ENCODE data around the gene CASP8AP2.
"Not testable (repeated sequence)": the region's sequence is repeated elsewhere in the genome, so short reads cannot be mapped to it uniquely, and the experiment has no call there.

The CASP8AP2 gene

DNA sequence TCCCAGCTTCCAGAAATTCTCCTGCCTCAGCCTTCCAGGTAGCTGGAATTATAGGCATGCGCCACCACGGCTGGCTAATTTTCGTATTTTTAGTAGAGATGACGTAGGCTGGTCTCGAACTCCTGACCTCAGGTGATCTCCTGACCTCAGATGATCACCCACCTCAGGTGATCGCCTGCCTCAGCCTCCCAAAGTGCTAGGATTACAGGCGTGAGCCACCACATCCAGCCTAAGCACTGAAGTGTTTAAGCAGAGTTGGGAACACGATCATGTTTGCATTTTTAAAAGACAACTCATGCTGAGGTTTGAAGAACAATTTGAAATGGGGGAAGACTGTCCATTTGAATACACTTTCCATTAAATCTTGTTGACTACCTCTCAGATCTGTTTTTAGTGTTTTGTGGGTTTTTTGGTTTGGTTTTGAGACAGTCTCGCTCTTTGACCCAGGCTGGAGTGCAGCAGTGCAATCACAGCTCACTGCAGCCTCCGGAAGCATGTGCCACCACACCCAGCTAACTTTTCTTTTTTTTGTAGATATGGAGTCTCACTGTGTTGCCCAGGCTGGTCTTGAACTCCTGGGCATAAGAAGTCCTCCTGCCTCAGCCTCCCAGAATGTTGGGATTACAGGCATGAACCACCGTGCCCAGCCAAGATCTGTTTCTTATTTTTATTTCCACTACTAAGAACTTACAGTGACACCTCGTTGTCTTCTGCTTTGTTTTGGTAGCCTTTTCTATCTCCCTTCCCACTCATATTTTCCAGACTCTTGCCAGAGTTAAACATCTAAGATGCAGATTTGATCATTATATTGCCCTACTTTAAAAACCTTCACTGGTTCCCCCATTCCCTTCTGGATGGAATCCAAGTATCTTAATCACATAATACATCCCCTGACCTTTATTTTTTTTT lies 5.5 kb downstream of the CASP8AP2 start:
- peaks cover 41% of the 10 kb centered on the region for H3K36me3 ChIP-seq (ENCODE audit: insufficient read depth, low read length)
- no peak overlapping the region for H3K4me3 ChIP-seq (ENCODE audit: low read length)
- H3K4me1 ChIP-seq (ENCODE audit: insufficient read depth, low read length), result peaks cover 8% of the 10 kb centered on the region
- H3K9me3 ChIP-seq (ENCODE audit: low read length), result no peaks in the 10 kb centered on the region
- no peak overlapping the region for H2AFZ ChIP-seq (ENCODE audit: low read depth, low read length)
- no peaks in the 10 kb centered on the region for H3K27me3 ChIP-seq (ENCODE audit: insufficient read depth, low read length)

DNA sequence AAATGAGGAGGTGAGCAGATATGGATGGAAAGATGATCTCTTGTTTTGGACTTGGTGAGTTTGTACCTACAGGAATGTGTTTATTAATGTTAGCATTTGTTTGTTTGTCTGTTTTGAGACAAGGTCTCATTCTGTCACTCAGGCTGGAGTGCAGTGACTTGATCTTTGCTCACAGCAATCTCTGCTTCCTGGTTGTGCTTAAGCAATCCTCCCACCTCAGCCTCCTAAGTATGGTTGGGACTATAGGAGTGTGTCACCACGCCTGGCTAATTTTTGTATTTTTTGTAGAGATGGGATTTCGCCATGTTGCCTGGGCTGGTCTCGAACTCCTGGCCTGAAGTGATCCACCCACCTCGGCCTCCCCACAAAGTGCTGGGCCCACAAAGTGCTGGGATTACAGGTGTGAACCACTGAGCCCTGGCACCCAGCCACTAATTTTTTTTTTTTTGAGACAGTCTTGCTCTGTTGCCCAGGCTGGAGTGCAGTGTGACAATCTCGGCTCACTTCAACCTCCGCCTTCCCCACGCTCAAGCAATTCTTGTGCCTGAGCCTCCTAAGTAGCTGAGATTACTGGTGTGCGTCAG lies 7.1 kb downstream of the CASP8AP2 start:
- H3K36me3 ChIP-seq (ENCODE audit: insufficient read depth, low read length), result peaks cover 35% of the 10 kb centered on the region
- no peaks in the 10 kb centered on the region for H3K4me1 ChIP-seq (ENCODE audit: insufficient read depth, low read length)
- H3K9me3 ChIP-seq (ENCODE audit: low read length), result no peaks in the 10 kb centered on the region
- no peak overlapping the region for H3K4me3 ChIP-seq (ENCODE audit: low read length)
- H3K27me3 ChIP-seq (ENCODE audit: insufficient read depth, low read length), result no peaks in the 10 kb centered on the region
- no peak overlapping the region for H2AFZ ChIP-seq (ENCODE audit: low read depth, low read length)

DNA sequence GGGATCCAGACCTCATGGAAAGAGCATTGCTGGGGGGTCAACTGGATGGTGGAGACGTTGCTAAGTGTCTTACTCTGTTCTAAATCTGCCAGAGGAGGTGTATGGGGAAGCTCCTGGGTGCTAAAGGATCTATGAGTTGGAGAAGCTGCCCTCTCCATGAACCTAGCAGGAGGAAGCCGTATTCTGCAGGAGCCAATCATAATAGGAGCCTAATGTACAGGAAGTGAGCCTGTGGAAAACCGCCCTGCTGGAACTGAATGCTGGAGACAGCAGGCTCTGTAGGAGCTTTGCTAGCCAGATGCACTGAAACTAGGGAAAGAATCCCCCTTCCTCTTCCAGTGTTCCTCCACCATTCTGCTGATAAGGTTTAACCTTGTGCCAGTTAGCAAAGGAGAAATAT lies 10.9 kb downstream of the CASP8AP2 start:
- peaks cover 15% of the 10 kb centered on the region for H3K36me3 ChIP-seq (ENCODE audit: insufficient read depth, low read length)
- H3K9me3 ChIP-seq (ENCODE audit: low read length), result no peaks in the 10 kb centered on the region
- H3K4me3 ChIP-seq (ENCODE audit: low read length), result no peak overlapping the region
- H3K27me3 ChIP-seq (ENCODE audit: insufficient read depth, low read length), result no peaks in the 10 kb centered on the region
- no peaks in the 10 kb centered on the region for H3K4me1 ChIP-seq (ENCODE audit: insufficient read depth, low read length)
- no peak overlapping the region for H2AFZ ChIP-seq (ENCODE audit: low read depth, low read length)

DNA sequence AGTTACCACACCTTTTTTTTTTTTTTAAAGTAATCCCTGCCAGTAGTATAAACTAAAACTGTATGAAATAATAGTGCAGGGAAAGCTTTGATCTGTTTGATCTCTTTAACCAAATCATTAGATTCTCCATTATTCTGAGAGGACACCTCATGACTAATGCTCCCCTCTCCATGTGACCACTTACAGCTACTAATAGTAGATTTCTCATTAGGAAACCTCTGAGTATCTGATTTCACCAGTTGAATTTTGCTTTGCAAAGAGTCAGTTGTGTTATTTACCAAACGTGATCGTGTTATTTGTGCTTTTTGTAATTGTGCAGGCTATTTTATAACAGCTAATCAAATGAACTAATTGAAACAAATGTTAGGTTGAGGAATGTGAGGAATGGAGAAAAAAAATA lies 12.5 kb downstream of the CASP8AP2 start:
- H3K9me3 ChIP-seq (ENCODE audit: low read length), result no peaks in the 10 kb centered on the region
- no peak overlapping the region for H2AFZ ChIP-seq (ENCODE audit: low read depth, low read length)
- H3K4me1 ChIP-seq (ENCODE audit: insufficient read depth, low read length), result no peaks in the 10 kb centered on the region
- H3K4me3 ChIP-seq (ENCODE audit: low read length), result no peak overlapping the region
- H3K27me3 ChIP-seq (ENCODE audit: insufficient read depth, low read length), result no peaks in the 10 kb centered on the region
- peaks cover 10% of the 10 kb centered on the region for H3K36me3 ChIP-seq (ENCODE audit: insufficient read depth, low read length)

DNA sequence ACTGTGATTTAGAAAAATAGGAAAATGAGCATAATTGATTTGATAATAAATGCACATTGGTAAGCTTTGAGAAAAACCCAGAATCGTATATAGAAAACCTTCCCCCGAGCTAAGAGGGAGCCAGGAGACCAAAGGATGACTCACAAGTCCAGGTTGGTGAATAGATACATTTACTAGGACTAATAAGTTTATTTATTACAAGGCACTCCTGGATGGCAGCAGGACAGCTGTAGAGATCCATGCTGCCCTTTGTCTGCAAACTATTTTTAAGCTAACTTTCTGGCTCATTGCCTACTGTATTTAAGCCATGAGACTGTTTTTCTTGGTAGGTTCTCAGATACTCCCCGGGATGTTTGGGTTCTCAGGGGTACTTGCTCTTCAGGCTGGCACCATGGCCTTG lies 13.4 kb downstream of the CASP8AP2 start:
- Histone ChIP-seq H2AFZ (ENCODE audit: low read depth, low read length) (no peak overlapping the region), H3K27me3 (ENCODE audit: insufficient read depth, low read length) (no peaks in the 10 kb centered on the region), H3K36me3 (ENCODE audit: insufficient read depth, low read length) (peaks cover 14% of the 10 kb centered on the region), H3K9me3 (ENCODE audit: low read length) (no peaks in the 10 kb centered on the region), H3K4me3 (ENCODE audit: low read length) (no peak overlapping the region), H3K4me1 (ENCODE audit: insufficient read depth, low read length) (no peaks in the 10 kb centered on the region)

DNA sequence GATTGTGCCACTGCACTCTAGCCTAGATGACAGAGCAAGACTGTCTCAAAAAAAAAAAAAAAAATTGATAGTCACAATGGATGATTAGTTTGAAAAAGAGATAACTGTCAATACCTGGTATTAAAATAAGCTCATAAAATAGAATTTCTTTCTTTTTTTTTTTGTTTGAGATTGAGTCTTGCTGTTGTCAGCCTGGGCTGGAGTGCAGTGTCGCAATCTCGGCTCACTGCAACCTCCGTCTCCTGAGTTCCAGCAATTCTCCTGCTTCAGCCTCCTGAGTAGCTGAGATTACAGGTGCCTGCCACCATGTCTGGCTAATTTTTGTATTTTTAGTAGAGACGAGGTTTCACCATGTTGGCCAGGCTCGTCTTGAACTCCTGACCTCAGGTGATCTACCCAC lies 17.8 kb downstream of the CASP8AP2 start:
- not testable (repeated sequence) for H2AFZ ChIP-seq (ENCODE audit: low read depth, low read length); H3K4me3 ChIP-seq (ENCODE audit: low read length); H3K9me3 ChIP-seq (ENCODE audit: low read length); H3K27me3 ChIP-seq (ENCODE audit: insufficient read depth, low read length); H3K4me1 ChIP-seq (ENCODE audit: insufficient read depth, low read length)
- H3K36me3 ChIP-seq (ENCODE audit: insufficient read depth, low read length), result peaks cover 29% of the 10 kb centered on the region

DNA sequence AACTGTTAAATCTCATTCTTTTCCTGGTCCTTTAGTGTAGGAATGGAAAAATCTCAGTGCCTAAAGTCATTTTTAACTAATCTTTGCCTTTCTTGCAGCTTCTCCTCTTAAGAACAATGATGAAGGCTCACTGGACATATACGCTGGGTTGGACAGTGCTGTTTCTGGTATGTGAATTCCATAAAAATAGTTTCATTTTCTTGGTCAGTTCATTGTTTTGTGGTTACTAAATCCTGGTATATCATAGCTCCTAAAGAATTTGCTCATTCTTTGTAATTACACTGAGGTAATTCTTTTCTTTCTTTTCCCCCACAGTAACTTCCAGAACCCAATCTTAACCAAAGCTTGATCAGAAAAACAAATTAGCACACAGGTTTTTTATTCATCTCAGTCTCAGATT lies 23.4 kb downstream of the CASP8AP2 start:
- Histone ChIP-seq H3K4me1 (ENCODE audit: insufficient read depth, low read length) (no peaks in the 10 kb centered on the region), H3K4me3 (ENCODE audit: low read length) (no peak overlapping the region), H3K9me3 (ENCODE audit: low read length) (no peaks in the 10 kb centered on the region), H3K27me3 (ENCODE audit: insufficient read depth, low read length) (no peaks in the 10 kb centered on the region), H2AFZ (ENCODE audit: low read depth, low read length) (no peak overlapping the region), H3K36me3 (ENCODE audit: insufficient read depth, low read length) (peaks cover 64% of the 10 kb centered on the region)

DNA sequence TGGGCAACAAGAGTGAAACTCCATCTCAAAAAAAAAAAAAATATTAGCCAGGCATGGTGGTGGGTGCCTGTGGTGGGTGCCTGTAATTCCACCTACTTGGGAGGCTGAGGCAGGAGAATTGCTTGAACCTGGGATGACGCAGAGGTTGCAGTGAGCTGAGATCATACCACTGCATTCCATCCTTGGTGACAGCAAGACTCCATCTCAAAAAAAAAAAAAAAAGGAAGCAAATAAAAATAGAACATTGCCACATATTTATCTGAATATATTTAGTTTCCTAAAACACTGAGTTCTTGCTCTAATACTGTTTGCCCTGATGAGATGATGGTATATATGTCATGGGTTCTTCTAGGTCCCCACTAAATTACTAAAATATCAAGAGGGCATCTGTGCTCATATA lies 28.4 kb downstream of the CASP8AP2 start:
- Histone ChIP-seq H3K36me3 (ENCODE audit: insufficient read depth, low read length) (peaks cover 78% of the 10 kb centered on the region), H3K4me3 (ENCODE audit: low read length) (no peak overlapping the region), H3K4me1 (ENCODE audit: insufficient read depth, low read length) (no peaks in the 10 kb centered on the region), H2AFZ (ENCODE audit: low read depth, low read length) (no peak overlapping the region), H3K27me3 (ENCODE audit: insufficient read depth, low read length) (no peaks in the 10 kb centered on the region), H3K9me3 (ENCODE audit: low read length) (peaks cover 5% of the 10 kb centered on the region)

DNA sequence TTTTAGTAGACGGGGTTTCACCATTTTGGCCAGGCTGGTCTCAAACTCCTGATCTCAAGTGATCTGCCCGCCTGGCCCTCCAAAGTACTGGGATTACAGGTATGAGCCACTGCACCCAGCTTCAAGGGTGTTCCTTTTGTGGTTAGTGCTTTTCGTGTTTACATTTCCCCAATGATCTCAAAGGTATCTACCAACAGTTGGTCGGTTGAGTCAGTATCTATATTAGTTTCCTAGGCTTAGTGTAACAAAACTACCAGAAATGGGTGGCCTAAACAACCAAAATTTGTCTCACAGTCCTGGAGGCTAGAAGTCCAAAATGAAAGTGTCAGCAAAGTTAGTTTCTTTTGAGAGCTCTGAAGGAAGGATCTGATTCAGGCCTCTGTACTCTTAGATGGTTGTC lies 30.1 kb downstream of the CASP8AP2 start:
- no peaks in the 10 kb centered on the region for H3K27me3 ChIP-seq (ENCODE audit: insufficient read depth, low read length)
- peaks cover 84% of the 10 kb centered on the region for H3K36me3 ChIP-seq (ENCODE audit: insufficient read depth, low read length)
- peaks cover 9% of the 10 kb centered on the region for H3K9me3 ChIP-seq (ENCODE audit: low read length)
- H3K4me1 ChIP-seq (ENCODE audit: insufficient read depth, low read length), result no peaks in the 10 kb centered on the region
- no peak overlapping the region for H2AFZ ChIP-seq (ENCODE audit: low read depth, low read length)
- no peak overlapping the region for H3K4me3 ChIP-seq (ENCODE audit: low read length)

DNA sequence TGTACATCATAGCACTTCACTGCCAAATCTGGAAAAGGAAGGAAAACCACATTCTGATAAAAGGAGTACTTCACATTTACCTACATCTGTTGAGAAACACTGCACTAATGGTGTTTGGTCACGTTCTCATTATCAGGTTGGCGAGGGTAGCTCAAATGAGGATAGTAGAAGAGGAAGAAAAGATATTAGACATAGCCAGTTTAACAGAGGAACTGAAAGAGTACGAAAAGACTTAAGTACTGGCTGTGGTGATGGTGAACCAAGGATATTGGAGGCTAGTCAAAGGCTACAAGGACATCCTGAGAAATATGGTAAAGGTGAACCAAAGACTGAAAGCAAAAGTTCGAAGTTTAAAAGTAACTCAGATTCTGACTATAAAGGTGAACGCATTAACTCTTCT lies 32.6 kb downstream of the CASP8AP2 start:
- no peaks in the 10 kb centered on the region for H3K4me1 ChIP-seq (ENCODE audit: insufficient read depth, low read length)
- H3K9me3 ChIP-seq (ENCODE audit: low read length), result peaks cover 9% of the 10 kb centered on the region
- H2AFZ ChIP-seq (ENCODE audit: low read depth, low read length), result no peak overlapping the region
- peaks cover 77% of the 10 kb centered on the region for H3K36me3 ChIP-seq (ENCODE audit: insufficient read depth, low read length)
- H3K27me3 ChIP-seq (ENCODE audit: insufficient read depth, low read length), result no peaks in the 10 kb centered on the region
- no peak overlapping the region for H3K4me3 ChIP-seq (ENCODE audit: low read length)

DNA sequence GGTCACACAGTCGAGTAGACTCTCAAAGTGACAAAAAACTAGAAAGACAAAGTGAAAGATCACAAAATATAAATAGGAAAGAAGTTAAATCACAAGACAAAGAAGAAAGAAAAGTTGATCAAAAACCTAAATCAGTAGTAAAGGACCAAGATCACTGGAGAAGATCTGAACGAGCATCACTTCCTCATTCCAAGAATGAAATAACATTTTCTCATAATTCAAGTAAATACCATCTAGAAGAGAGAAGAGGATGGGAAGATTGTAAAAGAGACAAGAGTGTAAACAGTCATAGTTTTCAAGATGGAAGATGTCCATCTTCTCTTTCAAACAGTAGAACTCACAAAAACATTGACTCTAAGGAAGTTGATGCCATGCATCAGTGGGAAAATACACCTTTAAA lies 33.0 kb downstream of the CASP8AP2 start:
- H3K9me3 ChIP-seq (ENCODE audit: low read length), result peaks cover 9% of the 10 kb centered on the region
- no peaks in the 10 kb centered on the region for H3K27me3 ChIP-seq (ENCODE audit: insufficient read depth, low read length)
- H2AFZ ChIP-seq (ENCODE audit: low read depth, low read length), result no peak overlapping the region
- H3K36me3 ChIP-seq (ENCODE audit: insufficient read depth, low read length), result peaks cover 79% of the 10 kb centered on the region
- H3K4me3 ChIP-seq (ENCODE audit: low read length), result no peak overlapping the region
- no peaks in the 10 kb centered on the region for H3K4me1 ChIP-seq (ENCODE audit: insufficient read depth, low read length)

DNA sequence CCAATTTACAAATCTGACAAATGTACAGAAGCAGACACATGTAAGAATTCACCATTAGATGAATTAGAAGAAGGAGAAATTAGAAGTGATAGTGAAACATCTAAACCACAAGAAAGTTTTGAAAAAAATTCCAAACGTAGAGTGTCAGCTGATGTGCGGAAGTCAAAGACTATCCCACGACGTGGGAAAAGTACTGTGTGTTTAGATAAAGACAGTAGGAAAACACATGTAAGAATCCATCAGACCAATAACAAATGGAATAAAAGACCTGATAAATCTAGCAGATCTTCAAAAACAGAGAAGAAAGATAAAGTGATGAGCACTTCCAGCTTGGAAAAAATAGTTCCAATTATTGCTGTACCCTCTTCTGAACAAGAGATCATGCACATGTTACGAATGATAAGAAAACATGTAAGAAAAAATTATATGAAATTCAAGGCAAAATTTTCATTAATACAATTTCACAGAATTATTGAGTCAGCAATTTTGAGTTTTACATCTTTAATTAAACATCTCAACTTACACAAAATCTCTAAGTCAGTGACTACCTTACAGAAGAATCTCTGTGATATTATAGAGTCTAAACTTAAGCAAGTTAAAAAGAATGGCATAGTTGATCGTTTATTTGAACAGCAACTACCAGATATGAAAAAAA lies 36.5 kb downstream of the CASP8AP2 start:
- Histone ChIP-seq H3K9me3 (ENCODE audit: low read length) (peaks cover 9% of the 10 kb centered on the region), H3K4me3 (ENCODE audit: low read length) (no peak overlapping the region), H3K36me3 (ENCODE audit: insufficient read depth, low read length) (peaks cover 82% of the 10 kb centered on the region), H3K27me3 (ENCODE audit: insufficient read depth, low read length) (no peaks in the 10 kb centered on the region), H3K4me1 (ENCODE audit: insufficient read depth, low read length) (no peaks in the 10 kb centered on the region), H2AFZ (ENCODE audit: low read depth, low read length) (no peak overlapping the region)

DNA sequence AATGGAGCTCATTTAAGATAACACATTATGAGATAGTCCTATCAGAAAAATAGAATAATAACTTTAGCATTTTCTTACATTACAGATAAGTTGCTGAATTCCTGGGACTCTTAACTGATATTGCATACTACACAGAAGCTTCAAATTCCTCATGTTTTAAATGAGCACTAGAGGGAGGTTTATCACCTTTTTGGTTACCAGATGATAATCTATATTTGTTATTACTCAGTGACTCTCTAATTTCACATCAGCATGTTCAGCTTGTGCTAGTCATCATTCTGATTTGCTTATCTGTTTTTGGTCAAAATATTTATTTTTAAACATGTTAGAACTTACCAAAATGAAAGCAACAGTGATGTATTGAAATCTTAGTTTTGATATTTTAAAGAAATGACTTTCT lies 44.0 kb downstream of the CASP8AP2 start:
- H3K36me3 ChIP-seq (ENCODE audit: insufficient read depth, low read length), result peaks cover 33% of the 10 kb centered on the region
- no peak overlapping the region for H3K4me3 ChIP-seq (ENCODE audit: low read length)
- H2AFZ ChIP-seq (ENCODE audit: low read depth, low read length), result no peak overlapping the region
- no peaks in the 10 kb centered on the region for H3K9me3 ChIP-seq (ENCODE audit: low read length)
- no peaks in the 10 kb centered on the region for H3K4me1 ChIP-seq (ENCODE audit: insufficient read depth, low read length)
- no peaks in the 10 kb centered on the region for H3K27me3 ChIP-seq (ENCODE audit: insufficient read depth, low read length)
